HG03025 (cell line): ENCODE results near the gene DNAJB12.
"Not testable (repeated sequence)": the region's sequence is repeated elsewhere in the genome, so short reads cannot be mapped to it uniquely, and the experiment has no call there.

ENCODE experiments used
- ATAC-seq: cut with Tn5 transposase; IDR thresholded peaks from one replicate; pipeline ENCODE4 v1.9.1; 2021; ENCODE audit warnings: mild to moderate bottlenecking, moderate library complexity; ENCODE audit not compliant: unreplicated experiment, low FRiP score

The DNAJB12 gene

DNA sequence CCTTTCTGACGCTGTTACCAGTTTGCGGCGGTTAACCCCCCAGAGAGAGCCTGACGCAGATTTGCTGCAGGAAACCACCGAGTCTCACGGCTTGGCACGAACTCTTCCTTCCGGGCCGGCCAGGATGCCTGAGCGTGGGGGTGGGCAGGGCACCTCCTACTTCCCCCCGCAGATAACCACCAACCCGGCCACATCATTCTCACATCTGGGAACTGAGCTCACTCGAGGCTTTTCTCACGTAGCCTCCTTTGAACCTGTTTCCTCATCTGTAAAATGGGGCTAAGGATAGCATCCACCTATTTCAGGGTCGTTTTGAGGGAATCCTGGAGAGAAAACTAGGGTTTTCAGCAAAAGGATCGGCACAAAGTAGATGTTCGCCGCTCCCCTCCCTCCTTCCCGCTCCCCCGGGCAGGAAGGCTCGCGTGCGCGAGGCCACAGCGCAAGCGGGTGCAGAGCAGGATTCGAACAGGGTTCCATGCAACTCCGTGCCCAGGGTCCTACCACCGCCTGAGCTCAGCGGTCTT, 57.4 kb downstream of the DNAJB12 start:
- ATAC-seq = peak; percentile 46

DNA sequence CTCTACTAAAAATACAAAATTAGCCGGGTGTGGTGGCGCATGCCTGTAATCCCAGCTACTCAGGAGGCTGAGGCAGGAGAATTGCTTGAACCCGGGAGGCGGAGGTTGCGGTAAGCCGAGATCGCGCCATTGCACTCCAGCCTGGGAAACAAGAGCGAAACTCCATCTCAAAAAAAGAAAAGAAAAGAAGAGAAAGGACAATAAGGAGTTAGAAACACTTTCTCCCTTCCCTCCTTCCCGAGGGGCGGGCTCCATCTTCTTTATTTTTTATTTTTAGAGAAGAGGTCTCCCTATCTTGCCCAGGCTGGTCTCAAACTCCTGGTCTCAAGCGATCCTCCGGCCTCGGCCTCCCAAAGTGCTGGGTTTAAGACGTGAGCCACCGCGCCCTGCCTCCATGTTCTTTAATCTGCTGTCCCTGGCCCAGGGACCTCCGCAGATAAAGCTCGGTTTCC, 57.9 kb downstream of the DNAJB12 start:
- not testable (repeated sequence) for ATAC-seq

DNA sequence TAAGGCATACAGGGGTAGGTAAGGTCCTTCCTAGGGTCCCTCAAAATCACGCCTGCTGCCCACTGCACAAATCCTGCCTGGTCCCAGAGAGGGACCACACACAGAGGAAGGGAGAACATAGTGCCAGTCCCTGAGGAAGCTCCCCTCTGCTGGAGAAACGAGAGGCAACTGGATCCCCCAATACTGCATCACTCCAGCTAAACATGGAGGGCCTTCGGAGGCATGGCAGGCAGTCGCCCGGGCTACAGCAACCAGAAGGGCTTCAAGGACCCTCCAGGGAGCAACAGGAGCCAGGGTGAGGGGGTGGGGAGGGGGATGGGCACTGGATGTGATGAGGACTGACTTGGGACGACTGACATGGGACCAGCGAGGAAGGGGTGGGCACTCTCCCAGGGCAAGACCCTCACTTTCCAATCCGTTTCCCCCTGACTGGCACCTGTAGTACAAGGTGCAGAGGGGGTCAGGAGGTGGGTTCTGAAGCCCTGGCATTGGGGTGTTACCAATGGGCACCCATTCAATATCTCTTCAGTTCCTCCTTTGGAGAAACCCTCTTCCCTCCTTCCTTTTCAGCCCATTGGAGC, 59.3 kb downstream of the DNAJB12 start:
- ATAC-seq = no peak

DNA sequence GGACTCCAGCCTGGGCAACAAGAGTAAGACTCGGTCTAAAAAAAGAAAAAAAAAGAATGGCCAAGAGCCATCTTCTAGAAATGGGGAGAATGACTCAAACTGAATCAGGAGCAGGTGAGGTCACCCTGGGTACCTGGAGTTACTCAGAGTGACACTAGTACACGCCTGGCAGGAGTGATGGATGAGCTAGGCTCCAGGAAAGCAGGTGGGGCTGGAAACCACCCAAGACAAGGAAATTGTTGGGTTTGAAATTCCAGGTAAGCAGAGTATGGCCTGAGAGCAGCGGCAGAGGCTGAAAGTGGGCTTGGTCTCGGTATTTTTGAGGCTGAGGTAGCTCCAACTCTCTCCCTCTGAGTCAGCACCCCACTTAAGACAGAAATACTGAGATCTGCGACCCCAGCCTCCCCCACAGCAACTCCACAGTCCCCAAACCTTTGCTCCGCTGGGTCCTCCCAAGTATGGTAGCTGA, 62.5 kb downstream of the DNAJB12 start:
- ATAC-seq = no peak

DNA sequence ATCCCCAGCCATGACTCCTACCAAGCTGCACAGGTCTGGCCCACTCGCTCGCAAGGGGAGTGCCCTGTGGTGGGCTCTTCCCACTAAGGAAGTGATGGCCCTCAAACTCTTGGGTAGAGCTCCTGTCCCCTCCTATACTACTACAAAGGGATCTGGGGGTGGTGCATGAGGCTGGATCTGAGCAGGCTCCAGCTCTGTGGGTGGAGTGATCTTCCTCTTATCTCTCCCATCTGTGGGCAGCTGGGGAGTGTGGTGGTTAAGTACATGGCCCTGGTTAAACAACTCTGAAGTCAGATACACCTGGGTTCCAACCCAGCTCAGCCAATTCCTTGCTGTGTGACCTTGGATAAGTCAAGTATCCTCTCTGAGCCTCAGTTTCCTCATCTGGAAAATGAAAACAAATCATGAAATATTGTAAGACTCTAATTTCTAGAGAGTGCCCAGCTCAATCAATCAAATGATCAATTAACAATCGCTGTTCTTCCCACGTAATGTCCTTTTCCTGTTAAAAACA, 63.6 kb downstream of the DNAJB12 start:
- no peak for ATAC-seq

DNA sequence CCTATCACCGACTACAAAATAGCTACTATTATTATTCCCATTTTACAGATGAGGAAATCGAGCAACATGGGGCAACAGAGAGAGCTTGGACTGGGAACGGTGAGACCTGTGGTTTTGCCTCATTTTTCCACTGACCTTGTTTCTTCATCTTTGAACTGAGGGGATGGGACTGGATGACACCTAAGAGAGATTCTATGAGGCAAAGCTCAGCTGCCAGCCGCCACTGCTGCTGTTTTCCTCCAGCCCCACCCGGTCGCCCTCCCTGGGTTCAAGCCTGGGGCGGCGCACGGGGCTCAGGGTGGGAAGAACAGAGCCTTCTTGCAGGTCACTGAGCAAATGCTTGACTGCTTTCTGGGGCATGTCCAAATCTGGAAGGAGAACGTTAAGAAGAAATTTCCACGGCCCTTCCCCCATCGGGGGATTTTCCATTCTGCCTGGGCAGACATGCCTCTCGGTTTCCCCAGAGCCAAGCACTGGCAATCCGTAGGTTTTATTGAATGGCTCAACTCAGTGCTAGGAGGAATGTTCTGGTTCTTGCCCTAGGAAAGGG, 68.7 kb downstream of the DNAJB12 start:
- ATAC-seq = no peak

DNA sequence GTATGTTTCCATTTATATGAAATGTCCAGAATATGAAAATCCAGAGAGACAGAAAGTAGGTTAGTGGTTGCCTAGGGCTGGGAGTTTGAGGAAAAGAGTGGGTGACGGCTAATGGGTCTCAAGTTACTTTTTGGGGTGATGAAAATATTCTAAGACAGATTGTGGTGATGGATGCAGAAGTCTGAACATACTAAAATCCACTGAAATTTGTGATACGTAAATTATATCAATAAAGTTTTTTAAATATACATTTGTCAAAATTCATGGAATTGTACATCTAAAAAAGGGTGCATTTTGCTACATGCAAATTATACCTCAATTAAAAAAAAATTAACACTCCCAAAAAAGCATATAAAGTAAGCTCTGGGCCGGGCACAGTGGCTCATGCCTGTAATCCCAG, 71.6 kb downstream of the DNAJB12 start:
- no peak for ATAC-seq
